Bone marrow (tissue), 2 donors: ENCODE measurements around the gene MYMK.
A peak's percentile ranks its signal among the peaks of the same experiment; 100 is the strongest.

ENCODE experiments used
- DNase-seq, 2 donors: peaks; one replicate each; lab custom pipeline; 2025; lab: John Stamatoyannopoulos, UW

Gene MYMK

GRCh38 chr9:133518706-133519449, 5.9 kb downstream of the MYMK start:
- no peak for DNase-seq

- no peak for DNase-seq
Observed at GRCh38 chr9:133518200-133518599, 6.6 kb downstream of the MYMK start.

GRCh38 chr9:133517711-133518110, 7.0 kb downstream of the MYMK start:
- no peak for DNase-seq

DNA sequence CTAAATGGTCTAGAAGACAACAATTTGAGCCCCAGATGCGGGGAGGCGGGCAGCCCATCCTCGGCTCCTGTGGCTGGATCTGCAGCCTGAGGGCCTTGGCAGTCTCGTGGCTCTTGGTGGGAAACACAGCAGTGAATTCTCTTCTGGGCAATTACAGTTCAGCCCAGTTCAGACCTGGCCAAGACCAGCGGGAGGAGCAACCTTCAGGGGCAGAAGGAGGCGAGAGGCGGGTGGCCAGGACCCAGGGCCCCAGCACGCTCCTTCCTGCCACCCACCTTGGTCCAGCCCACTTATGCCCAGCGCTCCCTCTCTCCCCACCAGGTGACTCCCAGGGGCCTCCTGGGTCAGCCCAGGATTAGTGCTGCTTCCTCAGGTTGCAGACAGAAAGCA, 7.8 kb downstream of the MYMK start:
- DNase-seq, result no peak

- DNase-seq, result no peak
Observed at GRCh38 chr9:133516256-133516960, 8.4 kb downstream of the MYMK start.

DNA sequence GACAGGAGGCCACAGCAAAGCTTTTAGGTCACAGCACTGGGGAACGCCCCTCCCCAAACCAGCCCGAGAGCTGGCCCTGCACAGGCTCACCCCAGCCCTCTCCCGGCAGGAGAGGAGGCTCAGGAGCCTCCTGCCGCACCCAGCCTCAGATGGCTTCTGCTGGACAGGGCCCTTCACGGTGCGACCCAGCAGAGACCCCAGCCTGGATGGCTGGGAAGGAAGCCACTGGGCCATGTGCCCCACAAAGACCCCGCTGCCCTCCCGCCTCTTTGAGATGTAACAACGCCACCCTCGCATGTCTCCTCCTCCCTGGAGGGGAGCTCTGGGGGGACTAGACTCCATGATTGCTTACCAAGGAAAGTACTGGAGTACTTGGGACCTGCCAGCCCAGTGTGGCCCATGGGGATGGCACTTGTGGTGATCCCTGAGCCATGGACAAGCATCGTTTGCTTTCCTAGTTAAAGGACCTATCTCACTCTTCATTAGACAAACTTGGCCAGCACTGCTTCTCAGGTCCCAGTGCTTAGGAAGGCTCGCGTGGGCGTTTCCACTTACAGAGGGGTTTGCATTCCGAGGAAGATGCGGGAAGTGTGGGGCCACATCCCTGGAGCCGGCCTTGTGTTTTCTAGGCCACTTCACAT, 9.0 kb downstream of the MYMK start:
- no peak for DNase-seq

- DNase-seq, result no peak
Observed at GRCh38 chr9:133515240-133515610, 9.5 kb downstream of the MYMK start.

DNA sequence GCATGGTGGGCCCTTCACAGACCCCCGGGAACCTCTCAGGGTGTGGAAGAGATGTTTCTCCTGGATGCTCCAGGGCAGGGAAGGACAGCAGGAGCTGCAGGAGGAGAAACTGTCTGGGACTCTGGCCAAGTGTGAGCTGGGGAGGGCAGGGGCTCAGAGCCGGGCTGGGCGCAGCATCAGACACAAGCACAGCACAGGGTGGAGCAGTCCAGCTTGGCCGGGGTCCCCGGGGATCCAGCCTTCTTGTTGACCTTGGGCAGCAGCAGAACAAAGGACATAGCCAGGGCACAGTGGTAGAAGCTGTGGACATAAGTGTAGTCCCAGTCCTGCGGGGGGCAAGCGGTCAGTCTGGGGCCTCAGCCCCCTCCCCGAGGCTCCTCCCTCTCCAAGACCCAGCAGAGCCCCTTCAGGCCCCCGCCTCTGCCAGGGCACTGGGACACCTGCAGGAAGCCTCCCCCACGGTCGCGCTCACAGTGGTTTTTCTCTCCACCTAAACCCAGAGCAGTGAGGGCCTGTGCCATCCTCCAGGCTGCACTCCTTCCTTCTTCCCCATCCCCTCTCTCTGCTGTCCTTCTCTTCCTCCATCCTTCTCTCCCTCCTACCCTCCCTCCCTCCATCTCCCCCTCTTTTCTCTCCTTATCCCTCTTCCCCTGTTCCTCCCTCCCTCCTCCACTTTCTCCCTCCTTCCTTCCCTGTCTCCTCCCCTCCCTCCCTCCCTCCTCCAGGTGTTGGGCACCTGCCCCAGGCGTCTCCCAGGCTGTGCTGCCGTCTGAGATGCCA, 10.1 kb downstream of the MYMK start:
- no peak for DNase-seq

DNA sequence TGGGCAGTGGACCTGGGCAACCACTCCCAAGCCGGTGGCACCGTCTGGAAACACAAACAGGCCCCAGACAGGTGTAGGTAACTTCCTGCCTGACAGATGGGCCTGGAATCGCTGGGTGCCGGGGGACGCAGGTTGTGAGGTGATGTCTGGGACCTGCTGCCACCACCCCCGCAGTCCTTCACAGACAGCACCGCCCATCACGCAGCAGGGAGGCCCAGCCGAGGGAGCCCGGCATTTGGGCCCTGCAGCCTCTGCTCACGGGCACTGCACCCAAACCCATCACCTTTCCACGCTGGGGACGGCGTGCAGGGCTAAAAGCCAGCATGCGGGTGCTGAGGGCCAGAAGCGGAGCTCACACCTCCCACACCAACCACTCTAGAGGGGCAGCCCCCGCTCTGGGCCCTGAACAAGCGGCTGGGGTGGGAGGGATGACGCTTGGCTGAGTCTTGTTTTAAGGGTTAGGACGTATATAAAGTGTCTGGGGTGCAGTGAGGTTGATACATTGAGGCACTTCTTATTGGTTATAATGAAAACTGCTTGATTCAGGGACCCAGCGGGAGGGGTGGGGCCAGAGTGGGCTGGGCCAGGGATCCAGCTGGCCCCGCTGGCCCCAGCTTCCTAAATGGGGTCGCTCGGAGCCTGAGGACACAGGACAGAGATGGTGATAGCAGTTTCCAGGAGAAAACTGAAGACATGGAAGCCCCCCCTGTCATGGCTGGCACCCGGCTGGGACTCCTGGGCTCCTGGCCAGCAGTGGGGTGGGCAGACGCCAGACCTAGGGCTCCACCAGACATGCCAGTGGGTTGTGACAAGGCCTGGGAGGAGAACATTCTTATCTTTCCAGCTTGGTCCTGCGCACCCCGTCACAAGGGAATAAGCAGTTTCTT, 11.3 kb downstream of the MYMK start:
- no peak for DNase-seq

GRCh38 chr9:133512253-133513213, 12.2 kb downstream of the MYMK start:
- no peak for DNase-seq

DNA sequence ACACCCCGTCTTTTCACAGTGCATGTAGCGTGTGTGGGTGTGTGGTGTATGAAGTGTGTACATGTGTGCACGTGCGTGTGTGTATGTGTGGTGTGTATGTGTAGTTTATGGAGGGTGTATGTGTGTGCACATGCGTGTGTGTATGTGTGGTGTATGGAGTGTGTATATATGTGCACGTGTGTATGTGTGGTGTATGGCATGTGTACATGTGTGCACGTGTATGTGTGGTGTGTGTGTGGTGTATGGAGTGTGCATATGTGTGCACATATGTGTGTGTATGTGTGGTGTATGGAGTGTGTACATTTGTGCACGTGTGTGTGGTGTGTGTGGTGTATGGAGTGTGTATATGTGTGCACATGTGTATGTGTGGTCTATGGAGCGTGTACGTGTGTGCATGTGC, 13.2 kb downstream of the MYMK start:
- DNase-seq, result no peak

DNA sequence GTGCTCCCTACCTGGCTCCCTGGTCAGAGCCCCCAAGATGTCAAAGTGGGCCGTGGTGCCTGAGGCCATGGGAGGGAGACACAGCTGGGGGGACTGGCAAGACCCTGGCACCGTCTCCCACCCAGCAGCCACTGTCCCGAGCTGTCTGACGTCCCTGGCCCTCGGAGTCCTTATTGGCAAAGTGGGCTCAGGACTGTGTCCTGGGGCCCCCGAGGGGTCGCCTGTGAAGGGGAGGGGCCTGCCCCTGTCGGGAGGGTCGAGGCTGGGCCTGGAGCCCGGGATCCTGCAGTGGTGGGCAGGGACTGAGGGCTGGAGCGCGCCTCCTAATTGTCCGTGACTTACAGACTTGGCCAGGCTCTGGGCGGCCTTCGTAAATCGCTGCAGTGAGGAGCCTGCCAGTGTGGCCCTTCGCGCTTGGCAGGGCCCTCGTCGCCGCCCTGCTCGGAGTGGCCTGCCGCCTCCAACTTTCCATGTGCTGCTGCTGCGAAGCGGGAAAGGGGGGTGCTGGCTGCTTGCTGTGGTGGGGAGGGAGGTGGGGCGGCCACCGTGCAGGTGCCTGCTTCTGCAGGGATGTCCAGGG, 13.7 kb downstream of the MYMK start:
- DNase-seq, result no peak

- peak in 1 of 2 donors; percentile 7 for DNase-seq
Observed at GRCh38 chr9:133509179-133510083, 15.3 kb downstream of the MYMK start.

DNA sequence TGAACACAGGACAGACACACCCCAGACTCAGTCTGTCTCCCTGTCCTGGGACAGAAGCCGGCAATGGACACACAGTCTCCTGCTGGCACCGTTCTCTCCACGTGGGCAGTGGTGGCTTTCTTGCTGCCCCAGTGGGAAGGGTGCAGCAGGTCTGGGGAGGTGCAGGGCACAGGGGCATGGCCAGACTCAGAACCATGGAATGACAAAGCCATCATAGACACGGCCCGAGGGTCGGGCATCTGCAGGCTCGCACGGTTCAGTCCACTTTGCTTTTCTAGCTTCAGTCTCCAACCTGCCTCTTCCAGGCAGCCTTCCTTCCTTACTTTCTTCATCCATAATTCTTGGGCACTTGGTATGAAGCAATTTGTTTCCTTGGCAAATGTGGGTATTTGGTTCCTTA, 16.7 kb downstream of the MYMK start:
- DNase-seq, result no peak

- no peak for DNase-seq
Observed at GRCh38 chr9:133507246-133507965, 17.4 kb downstream of the MYMK start.

GRCh38 chr9:133506653-133507038, 18.1 kb downstream of the MYMK start:
- no peak for DNase-seq

DNA sequence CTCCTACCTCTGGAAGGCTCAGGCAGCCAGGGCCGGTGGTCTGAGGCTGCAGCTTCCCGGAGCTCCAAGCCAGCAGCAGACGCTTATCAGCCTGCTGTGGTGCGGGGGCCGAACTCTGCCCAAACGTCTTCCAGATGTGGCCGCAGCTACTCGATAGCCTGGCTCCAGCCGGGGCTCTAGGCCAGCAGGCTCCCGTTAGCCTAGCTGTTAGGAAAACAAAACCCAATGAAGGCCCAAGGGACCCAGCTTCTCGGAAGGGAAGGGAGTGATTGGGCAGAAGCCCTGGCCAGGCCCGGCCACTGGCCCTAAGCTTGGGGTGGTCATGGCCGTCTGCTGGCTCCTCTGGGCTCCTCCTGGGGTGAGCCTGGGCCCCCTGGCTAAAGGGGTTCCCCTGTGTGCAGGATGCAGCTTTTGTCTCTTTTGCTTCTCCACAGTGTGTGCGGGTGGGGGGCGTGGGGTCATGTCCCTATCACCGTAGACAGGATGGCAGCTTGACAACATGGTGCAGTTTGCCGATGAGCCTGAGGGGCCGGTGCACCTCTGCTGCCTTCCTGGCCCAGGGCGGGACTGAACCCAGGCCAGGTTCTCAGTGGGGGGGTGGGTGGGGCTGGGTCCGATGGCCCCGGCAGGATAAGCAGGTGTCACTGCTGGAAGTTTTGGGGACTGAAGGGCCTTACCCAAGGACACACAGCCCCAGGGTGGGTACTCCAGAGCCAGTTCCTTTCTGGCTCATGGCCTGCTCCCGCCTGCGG, 18.7 kb downstream of the MYMK start:
- no peak for DNase-seq
